K562 (cell line): Measurements from ENCODE around the gene LY6G6F. TPM values are rescaled to one million over a fixed set of nuclear protein-coding genes. Genes with fewer than 3 reads are reported as not detected.

Source experiments
- ARHGAP35 ChIP-seq: fragments of 450-650 bp; IDR thresholded peaks from 2 replicates; pipeline ENCODE4 v1.6.1; 2018; ENCODE audit not compliant: partially characterized antibody
- CBFB ChIP-seq: sonication (generic); formaldehyde crosslinking; IDR thresholded peaks from 2 replicates; pipeline ENCODE4 v1.4.0; 2020; ENCODE audit warnings: mild to moderate bottlenecking, missing genetic modification reagents
- ETV5 ChIP-seq: sonication (generic); formaldehyde crosslinking; IDR thresholded peaks from 2 replicates; pipeline ENCODE4 v1.4.0; 2020; ENCODE audit warnings: low read depth, mild to moderate bottlenecking, missing genetic modification reagents
- FOXA3 ChIP-seq, 2 experiments: fragments of 450-650 bp in 1 of 2; sonication (generic) in 1 of 2; formaldehyde crosslinking; IDR thresholded peaks in 1 of 2; conservative IDR thresholded peaks in 1 of 2; 2 replicates each; pipeline versions ENCODE4 v1.4.0 to v1.8.0; 2020 to 2022; ENCODE audit warnings: mild to moderate bottlenecking in 2 of 2, missing genetic modification reagents in 1 of 2
- HEY1 ChIP-seq: fragments of 250-450 bp; sonication (Bioruptor Pico); IDR thresholded peaks from 2 replicates; pipeline ENCODE4 v1.5.0; 2020; ENCODE audit warnings: mild to moderate bottlenecking, moderate library complexity, borderline replicate concordance
- MAFK ChIP-seq: IDR thresholded peaks from 2 replicates; pipeline ENCODE4 v1.6.1; 2011; ENCODE audit warnings: low read length, improper control_type of control experiment
- NCOA2 ChIP-seq, 2 experiments: fragments of 450-650 bp; IDR thresholded peaks; 2 replicates each; pipeline ENCODE4 v1.6.1; 2018; ENCODE audit warnings: mild to moderate bottlenecking in 2 of 2, moderate library complexity in 1 of 2; ENCODE audit not compliant: partially characterized antibody in 2 of 2
- PHB ChIP-seq: fragments of 250-450 bp; sonication (Bioruptor Pico); IDR thresholded peaks from 2 replicates; pipeline ENCODE4 v1.5.0; 2021
- RBBP5 ChIP-seq: fragments of 200-600 bp; sonication (generic); IDR thresholded peaks from 2 replicates; pipeline ENCODE4 v1.6.1; 2012; ENCODE audit warnings: borderline replicate concordance, mild to moderate bottlenecking, low read length, control low read depth, inconsistent platforms; ENCODE audit not compliant: insufficient read depth, poor library complexity, severe bottlenecking
- SMAD3 ChIP-seq: fragments of 450-650 bp; formaldehyde crosslinking; conservative IDR thresholded peaks from 2 replicates; pipeline ENCODE4 v1.4.0; 2020; ENCODE audit warnings: mild to moderate bottlenecking
- TARDBP ChIP-seq: fragments of 450-650 bp; IDR thresholded peaks from 2 replicates; pipeline ENCODE4 v1.6.1; 2016
- ZNF165 ChIP-seq: fragments of 250-450 bp; sonication (Bioruptor Pico); IDR thresholded peaks from 2 replicates; pipeline ENCODE4 v1.4.0; 2020; ENCODE audit warnings: borderline replicate concordance
- ZNF830 ChIP-seq: fragments of 250-450 bp; sonication (Bioruptor Pico); IDR thresholded peaks from 2 replicates; pipeline ENCODE4 v1.5.0; 2021; ENCODE audit warnings: mild to moderate bottlenecking
- polyA plus RNA-seq, 8 experiments: library from polyadenylated mRNA; depleted of rRNA in 4 of 8; stranded (reverse) in 5 of 8; unstranded in 3 of 8; fragments of >200 nt; fragmentation: Nextera tagmentation in 2 of 8; fragmentation: Illumina TruSeq in 1 of 8; extraction: Ambion mirVana in 2 of 8; extraction: Trizol in 1 of 8; gene quantifications; 2 replicates each; pipeline versions ENCODE4 v1.2.1 to v1.2.3, GENCODE V29; 2011 to 2014; ENCODE audit warnings: inconsistent platforms in 1 of 8, missing spikeins in 1 of 8
- total RNA-seq, 7 experiments: library from RNA; depleted of rRNA in 6 of 7; stranded (reverse); fragments of >200 nt in 6 of 7; fragmentation: Illumina TruSeq in 2 of 7; extraction: Trizol in 2 of 7; gene quantifications; 2 replicates each; pipeline versions ENCODE4 v1.2.1 to v1.2.3, GENCODE V29; 2011 to 2021; ENCODE audit warnings: low replicate concordance in 1 of 7
- TF ChIP-seq, protein P1 (sequence below): fragments of 450-650 bp; formaldehyde crosslinking; IDR thresholded peaks from 2 replicates; pipeline ENCODE4 v1.4.0; 2022; ENCODE audit warnings: mild to moderate bottlenecking, moderate library complexity
- TF ChIP-seq, protein P2 (sequence below): IDR thresholded peaks from 2 replicates; pipeline ENCODE4 v1.6.1; 2016; ENCODE audit warnings: missing genetic modification characterization, missing compliant biosample characterization
- TF ChIP-seq, protein P3 (sequence below): fragments of 450-650 bp; IDR thresholded peaks from 2 replicates; pipeline ENCODE4 v1.6.1; 2018; ENCODE audit warnings: mild to moderate bottlenecking, low read depth; ENCODE audit not compliant: partially characterized antibody
- TF ChIP-seq, protein P4 (sequence below): fragments of 450-650 bp; IDR thresholded peaks from 2 replicates; pipeline ENCODE4 v1.6.1; 2016; ENCODE audit warnings: antibody characterized with exemption
- TF ChIP-seq, protein P5 (sequence below): fragments of 200-800 bp; sonication (Bioruptor generic); IDR thresholded peaks from 2 replicates; pipeline ENCODE4 v1.6.1; 2017; ENCODE audit warnings: missing genetic modification characterization, missing compliant biosample characterization
- TF ChIP-seq, protein P6 (sequence below): fragments of 450-650 bp; formaldehyde crosslinking; IDR thresholded peaks from 2 replicates; pipeline ENCODE4 v1.4.0; 2020; ENCODE audit warnings: mild to moderate bottlenecking, moderate library complexity

Gene LY6G6F
- total and polyA plus RNA-seq, 9 of the 15 experiments (the other 6 are each of a cell fraction or from before 2014, with no cell fraction given) = 0.14 to 0.50 (median 0.28) TPM; not detected in 2

DNA sequence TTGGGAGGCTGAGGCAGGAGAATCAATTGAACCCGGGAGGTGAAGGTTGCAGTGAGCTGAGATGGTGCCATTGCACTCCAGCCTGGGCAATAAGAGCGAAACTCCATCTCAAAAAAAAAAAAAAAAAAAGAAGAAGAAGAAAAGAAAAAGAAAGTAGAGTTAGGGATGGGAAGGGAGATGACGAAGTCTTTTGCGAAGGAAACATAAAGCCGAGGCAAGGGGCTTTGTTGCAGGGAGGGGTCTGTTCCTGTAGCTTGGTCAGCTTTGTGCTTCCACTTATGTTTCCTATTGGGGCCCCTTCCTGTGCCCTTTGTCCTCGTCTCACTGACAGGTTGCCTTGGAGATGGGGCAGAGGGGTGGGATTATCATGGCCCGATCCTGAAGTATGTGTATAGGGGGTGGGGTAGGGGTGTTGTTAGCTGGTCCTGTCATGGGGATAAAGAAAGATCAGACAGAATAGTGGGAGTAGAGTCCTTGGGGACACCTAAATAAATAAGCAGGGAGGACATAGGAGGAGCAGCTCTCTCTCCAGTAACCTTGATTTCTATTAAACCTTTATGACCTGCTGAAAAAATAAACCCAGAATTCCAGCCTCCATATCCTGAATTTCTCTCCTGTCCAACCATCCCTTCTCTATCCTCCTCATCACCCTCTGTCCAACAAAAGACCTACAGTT, 30.8 kb downstream of the LY6G6F start (continued):
- TF ChIP-seq, protein P1, sequence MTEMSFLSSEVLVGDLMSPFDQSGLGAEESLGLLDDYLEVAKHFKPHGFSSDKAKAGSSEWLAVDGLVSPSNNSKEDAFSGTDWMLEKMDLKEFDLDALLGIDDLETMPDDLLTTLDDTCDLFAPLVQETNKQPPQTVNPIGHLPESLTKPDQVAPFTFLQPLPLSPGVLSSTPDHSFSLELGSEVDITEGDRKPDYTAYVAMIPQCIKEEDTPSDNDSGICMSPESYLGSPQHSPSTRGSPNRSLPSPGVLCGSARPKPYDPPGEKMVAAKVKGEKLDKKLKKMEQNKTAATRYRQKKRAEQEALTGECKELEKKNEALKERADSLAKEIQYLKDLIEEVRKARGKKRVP (CRISPR knock-in tag) = peak; percentile 45; the same call in 1 of the 2 replicates
- TF ChIP-seq PHB (CRISPR knock-in tag) (peak; percentile 88; the same call in 1 of the 2 replicates), MAFK (no peak), TARDBP (no peak), ZNF165 (no peak), HEY1 (CRISPR knock-in tag) (peak; percentile 50), RBBP5 (peak; percentile 57), FOXA3 (CRISPR knock-in tag; conservative IDR thresholded peaks at IDR 0.05 in 1 of 2, IDR thresholded peaks at IDR 0.05 in 1 of 2) (peak in 1 of 2 experiments; percentile 65; a peak in 2 of 4 replicates), CBFB (CRISPR knock-in tag) (no peak), ZNF830 (CRISPR knock-in tag) (peak; percentile 89; the same call in 1 of the 2 replicates), ETV5 (CRISPR knock-in tag) (no peak), SMAD3 (CRISPR knock-in tag) (0 out of 2 replicates have a peak, but pooled peaks have one; percentile 40), ARHGAP35 (peak; percentile 68), NCOA2 (IDR thresholded peaks at IDR 0.05; ENCODE audit: partially characterized antibody in 2 of 2) (no peak)
- TF ChIP-seq, protein P2, sequence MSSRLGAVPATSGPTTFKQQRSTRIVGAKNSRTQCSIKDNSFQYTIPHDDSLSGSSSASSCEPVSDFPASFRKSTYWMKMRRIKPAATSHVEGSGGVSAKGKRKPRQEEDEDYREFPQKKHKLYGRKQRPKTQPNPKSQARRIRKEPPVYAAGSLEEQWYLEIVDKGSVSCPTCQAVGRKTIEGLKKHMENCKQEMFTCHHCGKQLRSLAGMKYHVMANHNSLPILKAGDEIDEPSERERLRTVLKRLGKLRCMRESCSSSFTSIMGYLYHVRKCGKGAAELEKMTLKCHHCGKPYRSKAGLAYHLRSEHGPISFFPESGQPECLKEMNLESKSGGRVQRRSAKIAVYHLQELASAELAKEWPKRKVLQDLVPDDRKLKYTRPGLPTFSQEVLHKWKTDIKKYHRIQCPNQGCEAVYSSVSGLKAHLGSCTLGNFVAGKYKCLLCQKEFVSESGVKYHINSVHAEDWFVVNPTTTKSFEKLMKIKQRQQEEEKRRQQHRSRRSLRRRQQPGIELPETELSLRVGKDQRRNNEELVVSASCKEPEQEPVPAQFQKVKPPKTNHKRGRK = peak; percentile 85
- TF ChIP-seq, protein P3, sequence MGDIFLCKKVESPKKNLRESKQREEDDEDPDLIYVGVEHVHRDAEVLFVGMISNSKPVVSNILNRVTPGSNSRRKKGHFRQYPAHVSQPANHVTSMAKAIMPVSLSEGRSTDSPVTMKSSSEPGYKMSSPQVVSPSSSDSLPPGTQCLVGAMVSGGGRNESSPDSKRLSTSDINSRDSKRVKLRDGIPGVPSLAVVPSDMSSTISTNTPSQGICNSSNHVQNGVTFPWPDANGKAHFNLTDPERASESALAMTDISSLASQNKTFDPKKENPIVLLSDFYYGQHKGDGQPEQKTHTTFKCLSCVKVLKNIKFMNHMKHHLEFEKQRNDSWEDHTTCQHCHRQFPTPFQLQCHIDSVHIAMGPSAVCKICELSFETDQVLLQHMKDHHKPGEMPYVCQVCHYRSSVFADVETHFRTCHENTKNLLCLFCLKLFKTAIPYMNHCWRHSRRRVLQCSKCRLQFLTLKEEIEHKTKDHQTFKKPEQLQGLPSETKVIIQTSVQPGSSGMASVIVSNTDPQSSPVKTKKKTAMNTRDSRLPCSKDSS = peak; percentile 35
- TF ChIP-seq, protein P4, sequence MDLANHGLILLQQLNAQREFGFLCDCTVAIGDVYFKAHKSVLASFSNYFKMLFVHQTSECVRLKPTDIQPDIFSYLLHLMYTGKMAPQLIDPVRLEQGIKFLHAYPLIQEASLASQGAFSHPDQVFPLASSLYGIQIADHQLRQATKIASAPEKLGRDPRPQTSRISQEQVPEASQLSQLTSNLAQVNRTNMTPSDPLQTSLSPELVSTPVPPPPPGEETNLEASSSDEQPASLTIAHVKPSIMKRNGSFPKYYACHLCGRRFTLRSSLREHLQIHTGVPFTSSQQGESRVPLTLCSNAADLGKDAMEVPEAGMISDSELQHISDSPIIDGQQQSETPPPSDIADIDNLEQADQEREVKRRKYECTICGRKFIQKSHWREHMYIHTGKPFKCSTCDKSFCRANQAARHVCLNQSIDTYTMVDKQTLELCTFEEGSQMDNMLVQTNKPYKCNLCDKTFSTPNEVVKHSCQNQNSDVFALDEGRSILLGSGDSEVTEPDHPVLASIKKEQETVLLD = peak; percentile 28; the same call in 1 of the 2 replicates
- TF ChIP-seq, protein P5, sequence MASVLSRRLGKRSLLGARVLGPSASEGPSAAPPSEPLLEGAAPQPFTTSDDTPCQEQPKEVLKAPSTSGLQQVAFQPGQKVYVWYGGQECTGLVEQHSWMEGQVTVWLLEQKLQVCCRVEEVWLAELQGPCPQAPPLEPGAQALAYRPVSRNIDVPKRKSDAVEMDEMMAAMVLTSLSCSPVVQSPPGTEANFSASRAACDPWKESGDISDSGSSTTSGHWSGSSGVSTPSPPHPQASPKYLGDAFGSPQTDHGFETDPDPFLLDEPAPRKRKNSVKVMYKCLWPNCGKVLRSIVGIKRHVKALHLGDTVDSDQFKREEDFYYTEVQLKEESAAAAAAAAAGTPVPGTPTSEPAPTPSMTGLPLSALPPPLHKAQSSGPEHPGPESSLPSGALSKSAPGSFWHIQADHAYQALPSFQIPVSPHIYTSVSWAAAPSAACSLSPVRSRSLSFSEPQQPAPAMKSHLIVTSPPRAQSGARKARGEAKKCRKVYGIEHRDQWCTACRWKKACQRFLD (CRISPR knock-in tag) = no peak
- TF ChIP-seq, protein P6, sequence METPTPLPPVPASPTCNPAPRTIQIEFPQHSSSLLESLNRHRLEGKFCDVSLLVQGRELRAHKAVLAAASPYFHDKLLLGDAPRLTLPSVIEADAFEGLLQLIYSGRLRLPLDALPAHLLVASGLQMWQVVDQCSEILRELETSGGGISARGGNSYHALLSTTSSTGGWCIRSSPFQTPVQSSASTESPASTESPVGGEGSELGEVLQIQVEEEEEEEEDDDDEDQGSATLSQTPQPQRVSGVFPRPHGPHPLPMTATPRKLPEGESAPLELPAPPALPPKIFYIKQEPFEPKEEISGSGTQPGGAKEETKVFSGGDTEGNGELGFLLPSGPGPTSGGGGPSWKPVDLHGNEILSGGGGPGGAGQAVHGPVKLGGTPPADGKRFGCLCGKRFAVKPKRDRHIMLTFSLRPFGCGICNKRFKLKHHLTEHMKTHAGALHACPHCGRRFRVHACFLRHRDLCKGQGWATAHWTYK = peak; percentile 74; the same call in 1 of the 2 replicates
